ENCODE data around the gene PIEZO2.
"Not testable (repeated sequence)": the region's sequence is repeated elsewhere in the genome, so short reads cannot be mapped to it uniquely, and the experiment has no call there.

PIEZO2 gene

DNA sequence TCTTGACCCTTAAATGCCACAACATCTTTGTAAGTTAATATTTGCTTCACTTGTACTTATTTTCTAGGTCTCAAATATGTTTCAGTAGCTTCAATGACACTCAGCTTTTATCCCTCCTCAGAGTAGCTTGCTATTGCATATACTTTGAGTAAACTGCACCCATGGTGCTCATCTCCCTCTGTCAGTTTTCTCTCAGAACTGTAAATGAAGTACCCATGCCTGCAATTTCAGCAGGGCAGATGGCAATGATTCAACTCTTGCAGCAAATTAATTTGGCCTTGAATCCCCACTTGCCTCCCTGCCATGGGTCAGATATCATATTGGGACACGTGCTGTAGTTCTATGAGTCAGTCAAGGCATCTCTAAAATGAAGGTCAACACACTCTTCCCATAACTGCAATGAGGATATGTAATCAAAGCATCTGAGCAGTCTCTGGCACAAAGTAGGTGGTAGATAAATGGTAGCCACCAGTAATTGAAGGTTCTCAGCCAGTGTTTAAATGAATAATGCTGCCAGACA is 225.8 kb downstream of the PIEZO2 start:
- ATAC-seq (no peak), DNase-seq (no peak)

DNA sequence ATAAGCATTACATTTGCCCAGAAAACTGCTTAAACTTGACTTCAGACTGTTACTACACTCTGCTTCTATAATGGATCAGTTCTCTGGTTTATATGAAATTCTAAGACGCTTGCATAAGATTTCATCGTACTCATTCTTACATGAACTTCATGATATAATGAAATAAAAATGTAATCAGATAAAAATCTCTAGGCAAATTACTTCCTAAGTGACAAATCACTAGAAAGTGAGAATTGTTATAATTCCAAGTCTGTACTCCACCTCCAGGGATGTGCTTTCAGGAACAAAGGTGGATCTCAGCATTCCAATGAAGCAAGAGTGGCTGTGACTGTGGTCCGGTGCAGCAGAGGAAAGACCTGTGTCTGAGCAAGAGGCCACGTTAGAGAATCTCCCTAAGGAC is 226.2 kb downstream of the PIEZO2 start:
- ATAC-seq = no peak
- DNase-seq = no peak

DNA sequence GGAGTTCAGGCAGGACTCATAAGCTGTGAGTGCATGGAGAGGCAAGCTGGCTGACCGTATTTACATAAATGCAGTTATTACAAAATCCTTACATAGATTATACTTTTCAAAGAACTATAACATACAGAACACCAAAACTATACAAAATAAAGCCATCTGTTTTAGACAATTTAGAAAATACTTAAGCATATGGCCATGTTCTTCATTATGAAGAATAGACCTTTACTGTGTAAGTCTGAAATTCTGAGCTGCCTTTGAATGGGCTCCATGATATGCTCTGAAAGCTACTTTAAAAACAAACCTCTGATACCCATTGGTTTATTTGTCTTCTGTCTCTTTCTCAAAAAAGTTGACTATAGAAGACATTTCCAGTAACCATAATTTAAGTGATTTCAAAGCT is 226.7 kb downstream of the PIEZO2 start:
- DNase-seq, ATAC-seq: not testable (repeated sequence)

DNA sequence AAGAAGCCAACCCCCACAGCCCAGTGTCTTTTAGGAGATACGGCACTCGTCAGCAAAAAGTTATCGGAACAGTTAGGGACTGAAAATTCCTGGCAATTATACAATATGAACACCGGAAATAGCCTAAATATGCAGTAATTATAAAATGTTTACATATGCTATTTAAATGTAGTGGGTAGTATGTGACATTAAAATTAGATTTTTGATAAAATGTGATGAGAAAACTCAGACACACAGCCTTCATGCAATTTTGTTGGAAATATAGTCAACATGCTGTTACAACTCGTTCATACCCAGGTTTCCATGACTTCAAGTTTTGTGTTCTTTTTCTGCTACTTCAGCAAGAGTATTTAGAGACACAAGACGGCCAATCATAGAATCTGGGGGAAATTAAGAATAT is 229.1 kb downstream of the PIEZO2 start:
- not testable (repeated sequence) for ATAC-seq, DNase-seq

DNA sequence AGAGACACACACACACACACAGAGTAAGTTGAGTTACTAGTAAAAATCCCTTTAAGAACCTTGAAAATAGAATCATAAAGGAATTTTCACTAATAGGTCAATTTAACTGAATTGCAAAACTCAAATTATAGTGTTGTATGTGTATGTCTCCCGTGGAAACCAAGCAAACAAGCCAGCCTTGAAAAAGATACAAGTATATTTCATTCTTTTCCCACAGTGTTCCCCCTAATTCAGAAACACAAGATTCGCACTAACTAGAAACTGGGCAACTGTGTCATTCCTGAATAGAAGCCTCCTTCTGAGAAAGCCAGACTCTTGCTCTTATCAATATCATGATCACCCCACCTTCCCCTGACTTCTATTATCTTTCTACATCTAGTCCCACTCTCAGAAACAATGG is 229.5 kb downstream of the PIEZO2 start:
- no peak for ATAC-seq
- no peak for DNase-seq

DNA sequence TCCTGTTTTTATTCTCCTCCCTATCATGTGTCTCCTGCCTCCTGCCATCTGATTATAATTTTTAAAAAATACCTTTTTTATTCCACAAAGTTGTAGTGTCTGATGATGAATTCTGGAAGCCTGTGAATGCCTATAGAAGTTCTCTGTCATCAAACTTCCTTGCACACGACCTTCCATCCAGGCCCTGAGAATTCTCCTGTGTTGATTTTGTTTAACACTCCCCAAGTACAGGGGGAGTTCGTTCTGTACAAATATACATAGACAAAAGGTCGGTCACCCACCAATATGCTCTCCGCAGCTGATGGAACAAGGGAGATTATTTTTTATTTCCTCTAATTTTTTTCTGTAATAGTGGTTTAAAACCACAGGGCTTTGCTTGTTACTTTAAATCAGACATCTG is 232.5 kb downstream of the PIEZO2 start:
- no peak for DNase-seq
- ATAC-seq = no peak

DNA sequence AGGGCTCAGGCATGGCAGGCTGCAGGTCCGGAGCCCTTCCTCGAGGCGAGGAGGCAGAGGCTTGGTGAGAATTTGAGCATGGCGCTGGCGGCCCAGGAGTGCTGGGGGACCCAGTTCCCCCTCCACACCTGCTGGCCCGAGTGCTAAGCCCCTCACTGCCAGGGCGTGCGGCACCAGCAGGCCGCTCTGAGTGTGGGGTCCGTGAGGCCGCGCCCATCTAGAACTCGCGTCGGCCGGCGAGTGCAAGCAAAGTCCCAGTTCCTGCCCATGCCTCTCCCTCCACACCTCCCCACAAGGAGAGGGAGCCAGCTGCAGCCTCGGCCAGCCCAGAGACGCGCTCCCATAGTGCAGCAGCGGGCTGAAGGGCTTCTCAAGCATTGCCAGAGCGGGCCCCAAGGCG is 233.0 kb downstream of the PIEZO2 start:
- no peak for ATAC-seq
- DNase-seq = no peak

DNA sequence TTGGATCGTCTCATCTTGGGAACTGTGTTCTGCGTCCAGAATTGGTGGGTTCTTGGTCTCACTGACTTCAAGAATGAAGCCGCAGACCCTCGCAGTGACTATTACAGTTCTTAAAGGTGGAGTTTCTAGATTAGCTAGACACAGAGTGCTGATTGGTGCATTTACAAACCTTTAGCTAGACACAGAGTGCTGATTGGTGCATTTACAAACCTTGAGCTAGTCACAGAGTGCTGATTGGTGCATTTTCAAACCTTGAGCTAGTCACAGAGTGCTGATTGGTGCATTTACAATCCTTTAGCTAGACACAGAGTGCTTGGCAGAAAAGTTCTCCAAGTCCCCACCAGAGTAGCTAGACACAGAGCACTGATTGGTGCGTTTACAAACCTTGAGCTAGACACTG is 233.6 kb downstream of the PIEZO2 start:
- ATAC-seq, DNase-seq: not testable (repeated sequence)

DNA sequence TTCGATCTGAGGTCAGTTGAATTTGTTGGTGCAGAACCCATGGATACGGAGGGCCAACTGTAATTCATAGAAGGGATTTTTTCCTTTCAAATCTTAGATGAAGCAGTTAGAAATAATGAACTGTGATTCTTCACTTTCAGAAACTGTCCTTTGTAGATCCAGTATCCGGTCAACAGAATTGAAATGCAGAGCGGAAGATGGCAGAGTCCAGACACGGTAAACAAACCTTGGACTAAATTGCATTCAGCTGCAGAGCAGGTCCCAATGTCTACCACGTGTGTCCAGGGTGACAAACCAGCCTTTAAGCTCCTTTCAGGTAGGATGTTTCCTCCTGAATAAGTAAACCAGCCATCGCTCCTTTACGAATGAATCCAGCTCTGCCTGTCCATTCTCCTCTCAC is 234.8 kb downstream of the PIEZO2 start:
- ATAC-seq, DNase-seq: not testable (repeated sequence)

DNA sequence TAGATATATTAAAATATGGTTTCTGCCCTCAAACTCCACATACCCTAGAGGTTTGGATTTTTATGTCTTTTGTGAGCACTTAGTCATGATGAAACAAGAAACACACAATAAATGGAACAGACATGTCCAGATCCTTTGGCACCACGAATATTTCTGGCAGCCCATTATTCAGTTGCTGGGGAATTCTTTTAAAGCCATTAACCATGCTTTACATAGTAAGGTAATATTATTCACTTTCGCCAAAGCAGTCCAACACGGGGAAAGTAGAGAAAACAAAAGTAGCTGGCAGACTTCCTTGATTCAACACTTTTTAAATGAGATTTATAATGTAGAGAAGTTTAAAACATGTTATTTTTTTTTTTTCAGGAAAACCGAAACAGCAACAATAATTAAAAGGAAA is 235.4 kb downstream of the PIEZO2 start:
- ATAC-seq (no peak), DNase-seq (no peak)

DNA sequence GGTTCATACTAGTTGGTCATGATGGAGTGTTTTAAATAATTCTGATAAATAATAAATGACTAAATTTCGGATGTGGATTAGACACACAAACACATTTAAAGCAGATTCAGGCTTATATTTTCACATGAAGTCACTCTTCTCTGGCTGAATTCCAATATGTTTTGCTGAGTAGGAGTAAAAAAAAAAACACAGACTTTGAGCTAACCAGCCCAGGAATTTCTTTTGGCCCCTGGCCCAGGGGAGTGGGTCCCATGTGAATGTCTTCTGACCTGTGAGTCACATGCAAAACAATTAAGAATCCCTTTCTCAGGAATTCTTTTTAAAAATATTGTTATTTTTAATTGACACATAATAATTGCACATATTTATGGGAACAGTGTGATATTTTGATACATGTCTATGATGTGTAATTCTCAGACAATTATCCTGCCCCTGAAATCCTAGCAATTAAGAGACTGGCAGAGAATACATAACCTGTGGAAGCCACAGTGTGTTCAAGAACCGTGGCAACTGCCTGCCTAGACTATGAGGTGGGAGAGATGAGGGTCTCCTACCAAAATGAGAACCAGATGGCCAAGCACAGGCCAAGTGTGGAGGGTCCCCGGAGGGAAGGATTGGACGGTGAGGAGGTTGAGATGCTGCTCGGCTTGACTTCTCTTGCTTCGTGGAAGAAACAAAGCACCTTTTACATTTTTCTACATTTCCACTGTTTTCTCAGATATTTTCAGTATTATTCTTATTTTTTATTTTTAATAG is 236.4 kb downstream of the PIEZO2 start:
- ATAC-seq = no peak
- DNase-seq = no peak

DNA sequence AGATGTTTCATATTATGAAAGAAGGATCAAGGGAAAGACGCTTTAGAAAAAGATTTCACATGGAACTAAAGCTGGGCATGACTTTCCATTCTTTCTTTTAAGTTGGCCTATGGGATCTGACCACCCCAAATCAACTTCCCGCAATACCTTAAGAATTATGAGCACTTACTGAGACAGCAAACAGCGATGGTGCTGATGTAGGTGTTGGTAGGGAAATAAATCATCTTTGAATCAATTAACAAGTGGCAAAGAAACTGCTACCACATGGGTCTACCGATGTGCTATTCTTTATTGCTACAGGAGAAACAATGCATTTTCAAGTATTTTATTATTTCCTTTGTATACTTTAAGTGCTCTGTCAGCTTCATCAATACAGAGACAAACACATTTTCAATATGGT is 239.6 kb downstream of the PIEZO2 start:
- DNase-seq (no peak), ATAC-seq (no peak)

DNA sequence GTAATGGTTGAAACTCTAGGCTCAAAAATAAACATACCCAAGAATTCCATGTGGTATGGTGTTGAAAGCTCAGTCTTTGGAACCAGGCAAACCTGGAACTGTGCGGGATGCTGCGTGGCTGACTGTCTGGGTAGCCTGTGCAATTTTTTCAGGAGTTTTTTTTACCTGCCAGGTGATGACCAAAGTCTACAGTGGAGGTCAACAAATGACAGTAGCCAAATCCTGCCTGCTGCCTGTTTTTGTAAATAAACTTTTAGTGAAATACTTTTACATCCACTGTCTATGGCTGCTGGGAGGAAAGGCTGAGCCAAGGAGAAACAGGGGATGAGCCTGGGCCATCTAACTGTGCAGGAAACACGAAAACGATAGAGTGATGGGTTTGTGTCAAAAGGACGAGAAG is 240.6 kb downstream of the PIEZO2 start:
- no peak for ATAC-seq

DNA sequence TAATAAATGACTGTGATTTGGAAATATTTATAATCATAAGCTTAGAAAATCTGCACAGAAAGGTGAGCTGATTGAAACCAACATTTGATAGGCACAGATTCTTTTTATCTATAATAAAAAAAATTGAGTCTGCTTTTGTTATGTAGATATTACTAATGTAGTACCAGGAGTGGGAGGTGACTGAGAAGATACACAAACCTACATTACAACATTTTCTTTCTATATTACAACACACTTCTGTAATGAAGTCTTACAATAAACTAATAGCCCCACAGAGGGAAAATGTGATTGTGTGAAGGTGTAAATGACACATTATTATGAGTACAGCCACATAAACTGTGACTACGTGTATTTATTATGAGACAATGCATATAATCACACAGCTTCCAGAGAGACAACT is 241.6 kb downstream of the PIEZO2 start:
- DNase-seq (no peak), ATAC-seq (no peak)

More for the DNA sequence above, 240.6 kb downstream of the PIEZO2 start:
- DNase-seq = no peak

DNA sequence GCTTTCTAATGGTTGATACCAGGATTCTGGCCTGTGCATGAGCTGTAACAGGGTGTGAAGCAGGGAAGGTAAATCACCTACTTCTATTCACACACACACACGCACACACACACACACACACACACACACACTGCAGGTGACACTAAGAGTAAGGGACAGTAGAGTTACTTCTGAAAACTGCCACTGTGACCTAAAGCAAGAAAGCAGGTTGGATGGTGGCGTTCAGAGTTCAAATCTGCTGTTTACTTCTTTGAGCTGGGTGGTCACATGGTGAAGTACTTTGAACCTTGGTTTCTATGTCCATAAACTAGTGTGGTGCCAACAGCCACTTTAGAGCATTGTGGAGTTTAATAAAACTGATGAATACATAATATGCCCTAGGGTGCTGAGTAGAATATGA is 248.0 kb downstream of the PIEZO2 start:
- ATAC-seq = no peak
- no peak for DNase-seq

DNA sequence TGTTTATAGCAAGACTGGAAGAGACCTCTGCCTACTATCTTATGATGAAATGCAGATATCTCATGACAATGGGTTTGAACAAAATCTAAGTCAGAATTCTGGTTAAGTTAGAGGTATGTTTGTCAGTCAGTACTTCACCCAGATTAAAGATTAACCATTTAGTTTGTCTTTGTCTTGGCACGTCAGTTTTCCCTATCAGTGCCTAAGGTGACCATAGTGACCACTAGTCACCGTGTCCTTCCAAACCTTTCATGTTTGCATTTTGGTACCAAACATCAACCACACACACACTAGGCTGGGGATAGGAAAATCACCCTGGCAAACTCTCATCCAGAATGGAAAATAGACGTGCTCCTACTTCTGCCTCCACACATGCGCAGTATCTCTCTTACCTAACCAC is 248.9 kb downstream of the PIEZO2 start:
- DNase-seq (no peak), ATAC-seq (no peak)

DNA sequence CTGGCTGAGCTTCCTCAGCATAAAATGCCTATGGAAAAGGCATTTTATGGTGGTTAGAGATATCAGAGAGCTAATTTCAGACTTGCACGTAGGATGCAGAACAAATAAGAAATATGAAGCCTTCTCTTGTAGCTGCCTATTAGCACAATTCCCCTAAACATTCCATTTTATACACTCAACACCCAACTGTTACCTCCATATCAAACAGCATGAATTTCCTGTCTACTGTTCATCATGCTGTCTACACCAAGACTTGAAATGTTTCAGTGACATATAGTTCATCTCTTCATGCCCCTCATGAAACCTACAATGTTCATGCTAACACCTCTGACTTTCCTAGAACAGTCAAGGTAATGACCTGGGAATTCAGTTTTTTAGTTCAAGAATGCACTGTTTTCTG is 249.9 kb downstream of the PIEZO2 start:
- ATAC-seq (no peak), DNase-seq (no peak)

DNA sequence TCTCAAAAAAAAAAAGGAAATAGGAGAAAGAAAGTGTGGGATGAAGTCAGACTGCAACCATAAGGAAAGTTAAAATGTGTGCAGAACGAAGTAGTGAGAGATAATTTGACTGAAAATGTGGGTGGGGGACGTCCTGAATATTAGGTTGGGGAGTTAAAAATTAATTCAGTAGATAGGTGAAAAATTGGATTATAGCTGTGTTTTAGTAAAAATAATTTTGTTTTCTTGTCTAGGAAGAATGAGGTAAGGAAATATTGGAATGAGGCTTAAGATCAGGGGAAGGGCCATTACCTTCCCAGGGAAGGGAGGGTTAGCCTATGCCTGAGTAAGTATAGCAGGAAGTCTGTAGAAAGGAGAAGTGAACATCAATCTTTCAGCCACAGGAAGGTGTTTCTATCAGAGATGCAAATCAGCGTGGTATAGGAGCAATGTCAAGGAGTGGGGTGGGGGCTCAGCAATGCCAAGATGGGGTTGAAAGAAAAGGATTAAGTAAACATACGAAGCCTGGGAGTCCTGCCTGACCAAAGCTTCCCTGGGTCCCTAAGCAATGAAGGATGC is 250.9 kb downstream of the PIEZO2 start:
- no peak for ATAC-seq
- DNase-seq = no peak

DNA sequence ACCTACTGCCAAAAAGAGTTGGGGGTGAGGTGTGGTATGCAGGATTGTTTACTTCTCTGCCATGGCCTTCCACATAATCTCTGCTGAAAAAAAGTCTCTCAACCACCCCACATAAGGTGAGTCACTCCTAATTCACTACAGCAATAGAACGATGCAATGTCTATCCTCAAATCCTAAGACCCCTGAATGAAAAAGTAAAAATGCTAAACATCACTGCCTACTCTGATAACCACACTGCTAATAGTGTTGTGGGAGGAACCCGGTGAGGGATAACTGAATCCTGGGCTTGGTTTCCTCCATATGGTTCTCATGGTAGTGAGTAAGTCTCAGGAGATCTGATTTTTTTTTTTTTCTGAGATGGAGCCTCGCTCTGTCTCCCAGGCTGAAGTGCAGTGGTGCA is 252.5 kb downstream of the PIEZO2 start:
- DNase-seq = no peak
- ATAC-seq = no peak

DNA sequence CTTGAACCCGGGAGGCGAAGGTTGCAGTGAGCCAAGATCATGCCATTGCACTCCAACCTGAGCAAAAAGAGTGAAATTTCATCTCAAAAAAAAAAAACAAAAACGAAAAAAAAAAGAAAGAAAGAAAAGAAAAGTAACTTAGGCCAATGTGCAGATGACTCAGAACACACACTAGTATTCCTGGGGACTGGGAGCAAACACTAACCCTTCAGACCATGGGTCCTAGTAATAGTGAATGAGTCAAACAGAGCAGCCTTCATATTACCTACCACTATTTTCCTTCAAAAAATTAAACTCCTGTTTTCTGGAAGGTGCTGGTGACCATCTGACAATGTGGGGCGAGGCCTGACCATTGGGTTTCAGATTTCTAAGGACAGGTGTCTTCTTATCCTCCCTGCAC is 253.4 kb downstream of the PIEZO2 start:
- no peak for ATAC-seq
- DNase-seq = no peak

DNA sequence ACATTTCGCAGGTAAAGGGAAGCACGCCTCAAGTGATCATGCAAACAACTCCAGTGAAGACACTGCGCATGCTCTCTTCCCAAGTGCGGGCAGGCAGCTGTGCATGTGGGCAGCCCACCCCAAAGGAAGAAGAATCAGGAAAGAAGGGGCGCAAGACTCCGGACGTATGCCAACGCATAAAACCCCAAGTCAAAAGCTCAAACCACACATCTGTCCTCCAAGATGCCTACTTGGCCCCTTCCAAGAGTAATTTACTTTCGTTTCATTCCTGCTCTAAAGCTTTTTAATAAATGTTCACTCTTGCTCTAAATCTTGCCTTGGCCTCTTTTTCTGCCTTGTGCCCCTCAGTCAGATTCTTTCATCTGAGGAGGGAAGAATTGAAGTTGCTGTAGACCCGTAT is 254.9 kb downstream of the PIEZO2 start:
- ATAC-seq = no peak

DNA sequence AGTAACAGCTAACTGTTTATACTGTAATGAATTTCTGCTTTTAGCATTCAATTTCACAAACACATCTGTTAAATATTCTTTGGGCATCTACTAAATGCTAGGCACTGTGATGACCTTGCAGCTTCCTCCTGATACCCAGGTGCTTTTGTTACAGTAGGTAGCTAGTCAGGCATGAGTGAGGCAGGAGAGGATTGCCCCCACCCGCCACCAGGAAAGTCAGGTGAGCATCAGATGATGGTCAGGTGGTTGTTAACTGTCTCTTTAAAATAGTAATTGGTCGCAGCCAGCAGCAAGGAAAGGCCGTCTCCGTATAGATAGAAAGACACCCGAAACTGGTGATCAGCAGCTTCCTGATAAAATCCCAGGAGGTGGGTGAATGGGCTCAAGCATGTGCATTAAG is 255.6 kb downstream of the PIEZO2 start:
- no peak for DNase-seq
- no peak for ATAC-seq

More for the DNA sequence above, 254.9 kb downstream of the PIEZO2 start:
- no peak for DNase-seq

DNA sequence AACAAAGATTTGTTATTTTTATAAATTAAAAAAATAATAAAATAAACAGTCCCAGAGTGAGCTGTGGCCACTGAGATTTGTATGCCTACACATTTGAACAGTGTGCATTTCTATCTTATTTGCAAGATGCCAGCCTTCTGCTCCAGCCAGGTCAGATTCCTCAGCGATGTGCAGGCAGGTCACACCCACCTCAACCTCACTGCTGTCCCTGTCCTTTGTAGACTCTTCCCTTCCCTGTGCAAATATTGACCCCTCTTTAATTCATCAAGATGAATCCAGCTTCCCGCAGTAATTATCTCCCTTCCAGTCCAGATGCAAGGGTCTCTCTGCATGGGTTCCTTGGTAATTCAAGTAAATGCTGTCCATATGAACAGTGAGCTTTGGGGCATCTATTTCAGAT is 256.2 kb downstream of the PIEZO2 start:
- no peak for DNase-seq
- no peak for ATAC-seq

DNA sequence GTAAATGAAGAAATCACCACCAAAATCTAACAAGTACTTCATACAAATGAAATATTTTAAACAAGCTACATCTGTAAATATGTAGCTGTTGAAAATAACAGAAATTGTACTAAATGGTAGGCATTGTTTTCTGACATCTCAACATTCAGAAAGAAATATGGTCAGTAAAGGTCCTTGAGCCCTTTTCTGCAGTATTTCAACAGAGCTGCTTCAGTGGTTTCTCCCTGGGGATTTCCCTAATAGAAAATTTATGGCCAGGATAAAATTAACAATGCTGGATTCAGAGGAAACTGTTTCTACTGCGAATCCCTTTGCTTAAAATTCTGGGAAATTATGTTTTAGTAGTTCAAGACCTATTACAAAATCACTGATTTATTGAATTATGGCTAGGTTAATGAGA is 256.6 kb downstream of the PIEZO2 start:
- no peak for DNase-seq
- no peak for ATAC-seq
